Osteocyte (in vitro differentiated cells): Measurements from ENCODE around the gene MMP24. TPM values are rescaled to one million over a fixed set of nuclear protein-coding genes. Genes with fewer than 3 reads are reported as not detected.
"Not testable (repeated sequence)": the region's sequence is repeated elsewhere in the genome, so short reads cannot be mapped to it uniquely, and the experiment has no call there.

ENCODE experiments used
- DNase-seq: peaks from one replicate; pipeline ENCODE4 v3.0.0; 2021; ENCODE audit warnings: mixed read lengths; ENCODE audit not compliant: unreplicated experiment; ENCODE audit errors: extremely low spot score
- H3K27ac Mint-ChIP-seq: one replicate; pipeline ENCODE4 v1.8.0; 2021; ENCODE audit warnings: mild to moderate bottlenecking, mixed read lengths; ENCODE audit not compliant: unreplicated experiment
- H3K27me3 Mint-ChIP-seq: one replicate; pipeline ENCODE4 v1.8.0; 2021; ENCODE audit warnings: mixed read lengths; ENCODE audit not compliant: unreplicated experiment
- H3K36me3 Mint-ChIP-seq: one replicate; pipeline ENCODE4 v1.8.0; 2021; ENCODE audit warnings: mixed read lengths; ENCODE audit not compliant: unreplicated experiment
- H3K4me1 Mint-ChIP-seq: one replicate; pipeline ENCODE4 v1.8.0; 2021; ENCODE audit warnings: mixed read lengths; ENCODE audit not compliant: unreplicated experiment
- H3K4me3 Mint-ChIP-seq: one replicate; pipeline ENCODE4 v1.8.0; 2021; ENCODE audit warnings: mild to moderate bottlenecking, moderate library complexity, mixed read lengths; ENCODE audit not compliant: unreplicated experiment
- H3K9me3 Mint-ChIP-seq: one replicate; pipeline ENCODE4 v1.8.0; 2021; ENCODE audit warnings: mixed read lengths; ENCODE audit not compliant: unreplicated experiment
- total RNA-seq: library from RNA; stranded (reverse); gene quantifications from 2 replicates; pipeline ENCODE4 v1.2.1, GENCODE V29; 2021
- TF ChIP-seq, protein P1 (sequence below): fragments of 200-600 bp; sonication (generic); IDR thresholded peaks from 2 replicates; pipeline ENCODE4 v1.5.0; 2021; ENCODE audit warnings: antibody characterized with exemption, mild to moderate bottlenecking, moderate library complexity

Gene MMP24
- total RNA-seq, 1 donor from 2014 or later = 0.54 TPM

DNA sequence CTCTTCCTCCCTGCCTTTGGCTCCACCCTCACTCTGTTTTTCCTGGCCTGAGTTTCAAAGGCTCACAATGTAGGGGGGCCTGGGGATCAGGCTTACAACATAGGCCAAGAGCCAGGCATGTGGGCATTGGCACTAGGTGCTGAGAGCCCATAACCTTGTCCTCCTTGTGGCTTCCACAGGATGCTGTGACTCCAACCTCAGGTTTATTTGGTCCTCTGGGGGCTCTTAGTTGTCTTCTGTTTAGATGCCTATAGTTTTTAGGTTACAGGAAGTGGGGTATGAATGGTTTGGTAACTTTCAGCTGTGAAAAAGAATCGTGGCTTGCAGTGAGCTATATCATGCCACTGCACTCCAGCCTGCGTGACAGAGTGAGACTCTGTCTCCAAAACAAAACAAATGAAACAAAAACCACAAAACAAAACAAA, 25.6 kb downstream of the MMP24 start:
- H3K27ac Mint-ChIP-seq = no peak overlapping the region
- TF ChIP-seq, protein P1, sequence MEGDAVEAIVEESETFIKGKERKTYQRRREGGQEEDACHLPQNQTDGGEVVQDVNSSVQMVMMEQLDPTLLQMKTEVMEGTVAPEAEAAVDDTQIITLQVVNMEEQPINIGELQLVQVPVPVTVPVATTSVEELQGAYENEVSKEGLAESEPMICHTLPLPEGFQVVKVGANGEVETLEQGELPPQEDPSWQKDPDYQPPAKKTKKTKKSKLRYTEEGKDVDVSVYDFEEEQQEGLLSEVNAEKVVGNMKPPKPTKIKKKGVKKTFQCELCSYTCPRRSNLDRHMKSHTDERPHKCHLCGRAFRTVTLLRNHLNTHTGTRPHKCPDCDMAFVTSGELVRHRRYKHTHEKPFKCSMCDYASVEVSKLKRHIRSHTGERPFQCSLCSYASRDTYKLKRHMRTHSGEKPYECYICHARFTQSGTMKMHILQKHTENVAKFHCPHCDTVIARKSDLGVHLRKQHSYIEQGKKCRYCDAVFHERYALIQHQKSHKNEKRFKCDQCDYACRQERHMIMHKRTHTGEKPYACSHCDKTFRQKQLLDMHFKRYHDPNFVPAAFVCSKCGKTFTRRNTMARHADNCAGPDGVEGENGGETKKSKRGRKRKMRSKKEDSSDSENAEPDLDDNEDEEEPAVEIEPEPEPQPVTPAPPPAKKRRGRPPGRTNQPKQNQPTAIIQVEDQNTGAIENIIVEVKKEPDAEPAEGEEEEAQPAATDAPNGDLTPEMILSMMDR = no peak
- no peak overlapping the region for H3K4me3 Mint-ChIP-seq
- no peaks in the 10 kb centered on the region for H3K27me3 Mint-ChIP-seq
- H3K4me1 Mint-ChIP-seq = no peaks in the 10 kb centered on the region
- no peak for DNase-seq
- no peaks in the 10 kb centered on the region for H3K9me3 Mint-ChIP-seq
- peaks cover 5% of the 10 kb centered on the region for H3K36me3 Mint-ChIP-seq

DNA sequence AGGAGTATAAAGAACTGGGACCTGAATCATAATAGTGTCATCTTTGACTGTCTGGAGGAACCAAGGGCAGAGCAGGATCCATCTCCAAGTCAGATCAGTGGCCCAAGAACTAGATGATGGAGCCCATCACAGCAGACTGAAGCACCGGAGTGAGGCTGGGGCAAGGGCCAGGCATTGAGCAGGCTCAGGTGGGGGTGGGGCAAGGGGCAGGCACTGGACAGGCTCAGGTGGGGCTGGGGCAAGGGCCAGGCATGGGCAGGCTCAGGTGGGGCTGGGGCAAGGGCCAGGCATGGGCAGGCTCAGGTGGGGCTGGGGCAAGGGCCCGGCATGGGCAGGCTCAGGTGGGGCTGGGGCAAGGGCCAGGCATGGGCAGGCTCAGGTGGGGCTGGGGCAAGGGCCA, 26.1 kb downstream of the MMP24 start:
- not testable (repeated sequence) for H3K4me3 Mint-ChIP-seq, H3K27ac Mint-ChIP-seq, H3K9me3 Mint-ChIP-seq, H3K4me1 Mint-ChIP-seq, H3K27me3 Mint-ChIP-seq, DNase-seq, H3K36me3 Mint-ChIP-seq

DNA sequence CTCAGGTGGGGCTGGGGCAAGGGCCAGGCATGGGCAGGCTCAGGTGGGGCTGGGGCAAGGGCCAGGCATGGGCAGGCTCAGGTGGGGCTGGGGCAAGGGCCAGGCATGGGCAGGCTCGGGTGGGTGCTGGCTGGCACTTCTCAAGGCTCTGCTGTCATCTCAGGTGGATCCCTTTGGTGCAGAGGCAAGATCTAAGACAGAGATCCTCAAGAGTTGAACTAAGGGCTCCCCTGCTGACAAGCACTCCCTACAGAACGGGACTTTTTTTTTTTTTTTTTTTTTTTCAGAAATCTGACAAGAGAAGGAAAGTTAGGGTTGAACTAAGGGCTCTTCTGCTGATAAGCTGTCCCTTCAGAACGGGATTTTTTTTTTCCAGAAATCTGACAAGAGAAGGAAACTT, 26.5 kb downstream of the MMP24 start:
- TF ChIP-seq, protein P1 = no peak
- no peaks in the 10 kb centered on the region for H3K9me3 Mint-ChIP-seq
- H3K27ac Mint-ChIP-seq = no peak overlapping the region
- no peak for DNase-seq
- H3K4me1 Mint-ChIP-seq = peaks cover 2% of the 10 kb centered on the region
- H3K36me3 Mint-ChIP-seq = peaks cover 5% of the 10 kb centered on the region
- H3K27me3 Mint-ChIP-seq = no peaks in the 10 kb centered on the region
- no peak overlapping the region for H3K4me3 Mint-ChIP-seq

DNA sequence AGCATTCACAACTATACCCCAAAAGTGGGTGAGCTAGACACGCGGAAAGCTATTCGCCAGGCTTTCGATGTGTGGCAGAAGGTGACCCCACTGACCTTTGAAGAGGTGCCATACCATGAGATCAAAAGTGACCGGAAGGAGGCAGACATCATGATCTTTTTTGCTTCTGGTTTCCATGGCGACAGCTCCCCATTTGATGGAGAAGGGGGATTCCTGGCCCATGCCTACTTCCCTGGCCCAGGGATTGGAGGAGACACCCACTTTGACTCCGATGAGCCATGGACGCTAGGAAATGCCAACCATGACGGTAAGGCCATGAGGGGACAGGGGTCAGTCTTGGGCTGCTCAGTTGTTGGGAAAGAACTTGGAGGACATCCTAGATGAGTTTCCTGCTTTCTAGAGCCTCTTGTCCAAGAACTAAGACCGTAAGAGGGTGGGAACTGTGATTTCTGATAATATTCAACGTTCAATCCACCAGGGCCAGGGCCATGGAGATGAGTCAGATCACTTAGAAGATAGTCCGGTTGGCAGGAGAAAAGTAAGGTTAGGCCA, 28.0 kb downstream of the MMP24 start:
- Mint-ChIP-seq H3K27me3 (no peaks in the 10 kb centered on the region), H3K27ac (no peak overlapping the region), H3K4me1 (peaks cover 2% of the 10 kb centered on the region), H3K36me3 (peaks cover 7% of the 10 kb centered on the region), H3K4me3 (no peak overlapping the region), H3K9me3 (no peaks in the 10 kb centered on the region)
- no peak for DNase-seq
- TF ChIP-seq, protein P1 = no peak

DNA sequence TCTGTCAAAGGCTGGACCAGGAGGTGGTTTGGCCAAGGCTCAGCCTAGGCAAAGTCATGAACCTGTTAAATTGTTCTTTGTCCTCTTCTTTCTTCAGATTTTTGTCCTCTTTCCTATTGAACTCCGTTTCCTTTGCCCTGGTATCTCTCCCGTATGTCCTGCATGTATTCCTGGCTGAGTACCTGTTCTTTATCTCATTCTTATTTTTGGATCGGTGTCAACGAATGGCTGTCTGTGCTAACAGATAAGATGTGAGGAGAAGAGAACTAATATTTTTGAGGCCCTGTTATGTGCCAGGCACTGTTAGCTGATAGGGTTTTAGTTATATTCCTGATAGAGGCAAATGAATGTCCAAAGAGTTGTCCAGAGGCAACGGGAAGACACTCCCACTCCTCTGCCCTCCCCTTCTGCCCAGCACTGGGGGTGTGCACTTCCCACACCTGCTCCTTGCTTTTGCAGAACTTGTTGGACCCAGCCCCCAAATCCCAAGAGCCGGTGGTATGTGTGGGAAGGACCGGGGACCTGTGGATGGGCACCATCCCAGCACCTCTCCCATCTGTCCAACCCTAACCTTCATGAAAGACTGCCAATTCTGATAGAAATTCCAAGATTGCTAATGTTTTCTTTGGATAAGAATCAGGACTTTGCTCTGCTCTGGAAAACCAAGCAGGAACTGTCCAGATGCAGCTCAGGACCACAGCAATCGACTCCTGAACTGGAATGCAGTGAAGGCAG, 30.9 kb downstream of the MMP24 start:
- TF ChIP-seq, protein P1 = no peak
- no peak for DNase-seq
- Mint-ChIP-seq H3K27me3 (no peaks in the 10 kb centered on the region), H3K27ac (no peak overlapping the region), H3K9me3 (no peaks in the 10 kb centered on the region), H3K4me3 (no peak overlapping the region), H3K4me1 (peaks cover 2% of the 10 kb centered on the region), H3K36me3 (peaks cover 6% of the 10 kb centered on the region)
